Measurements from ENCODE around the gene TUG1.

TUG1 gene

GRCh38 chr22:30947816-30948454 lies 21.1 kb upstream of the TUG1 start:
- peak; percentile 45 for DNase-seq (ENCODE audit: low spot score)

DNA sequence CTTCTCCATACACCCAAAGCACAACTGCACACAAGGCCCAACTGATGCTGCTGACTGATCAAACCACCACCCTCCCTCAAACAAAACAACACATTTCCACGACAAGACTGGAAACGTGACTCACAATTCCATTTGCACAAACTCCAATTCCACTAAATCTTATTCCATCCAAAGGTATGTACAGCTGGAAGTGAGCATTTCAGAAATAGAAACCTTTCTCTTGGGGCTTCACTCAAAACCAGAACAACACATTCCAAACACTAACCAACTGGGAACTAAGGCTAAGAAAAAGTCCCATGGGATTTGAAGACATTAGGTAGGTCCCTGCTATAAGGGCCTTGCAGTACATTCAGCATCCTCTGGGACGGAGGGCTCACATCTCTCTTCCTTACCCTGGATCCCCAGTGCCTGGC lies 20.1 kb upstream of the TUG1 start:
- DNase-seq (ENCODE audit: low spot score): peak; percentile 59

- DNase-seq (ENCODE audit: low spot score): no peak
Observed at GRCh38 chr22:30949934-30950660, 19.0 kb upstream of the TUG1 start.

GRCh38 chr22:30953206-30953605 lies 15.9 kb upstream of the TUG1 start:
- no peak for DNase-seq (ENCODE audit: low spot score)

- DNase-seq (ENCODE audit: low spot score): no peak
Observed at GRCh38 chr22:30955153-30955552, 13.9 kb upstream of the TUG1 start.

DNA sequence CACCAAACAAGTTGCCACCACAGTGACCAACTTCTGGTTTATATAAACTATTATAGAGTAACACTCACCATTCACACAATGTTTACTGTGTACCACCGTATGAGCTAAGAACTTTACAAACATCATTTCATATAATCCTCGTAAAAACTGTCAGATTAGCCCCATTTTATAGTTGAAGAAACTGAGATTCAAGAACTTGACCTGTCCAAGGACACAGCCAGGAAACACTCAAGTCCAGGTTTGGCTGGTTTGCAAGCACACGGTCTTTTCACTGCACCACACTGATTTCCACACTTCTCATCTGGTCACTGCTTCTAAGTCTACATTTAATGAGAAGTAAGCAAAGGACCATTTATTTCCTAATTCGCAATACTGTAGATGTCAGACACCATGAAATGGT lies 4.2 kb upstream of the TUG1 start:
- DNase-seq (ENCODE audit: low spot score): no peak

GRCh38 chr22:30968015-30968923 lies 796 bp upstream of the TUG1 start, which contains the start of gene MORC2:
MORC2 (minus strand) TSS chr22:30968774; CDS start chr22:30967889, 885 bp downstream.
- DNase-seq (ENCODE audit: low spot score): no peak

DNA sequence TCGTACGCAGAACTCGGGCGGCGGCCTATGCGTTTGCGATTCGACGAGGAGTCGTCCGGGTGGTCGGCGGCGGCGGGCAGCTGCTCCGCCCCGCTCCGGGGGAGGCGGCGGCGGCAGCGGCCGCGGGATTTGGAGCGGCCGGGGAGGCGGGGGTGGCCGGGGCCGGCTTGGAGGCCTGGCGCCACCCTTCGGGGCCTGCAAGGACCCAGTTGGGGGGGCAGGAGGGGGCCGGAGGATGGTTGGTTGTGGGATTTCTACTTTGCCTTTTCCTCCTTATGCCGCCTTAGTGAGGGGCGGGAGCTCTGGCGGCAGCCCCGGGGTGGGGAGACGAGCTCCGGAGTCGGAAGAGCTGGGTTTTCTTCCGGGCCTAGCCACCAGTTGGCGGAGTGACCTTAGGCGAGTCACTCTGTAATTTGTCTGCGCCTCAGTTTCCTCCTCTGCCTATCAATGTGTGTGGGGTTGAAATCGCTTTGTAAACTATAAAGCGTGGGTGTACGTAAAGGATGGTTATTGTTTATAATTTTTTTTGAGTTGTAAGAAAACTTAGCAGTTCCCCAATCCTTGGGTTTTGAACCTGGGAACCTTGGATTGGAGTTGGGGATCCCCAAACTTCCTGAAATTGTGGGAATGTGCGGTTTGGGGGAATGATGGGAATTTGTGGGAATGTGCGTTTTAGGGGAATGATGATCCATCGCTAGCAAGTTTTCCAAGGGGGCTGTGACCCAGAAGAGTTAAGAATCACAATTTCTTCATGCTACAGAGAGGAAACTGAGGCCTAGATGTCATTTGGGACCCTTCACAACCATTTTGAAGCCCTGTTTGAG lies 679 bp downstream of the TUG1 start:
- peak; percentile 49 for DNase-seq (ENCODE audit: low spot score)

DNA sequence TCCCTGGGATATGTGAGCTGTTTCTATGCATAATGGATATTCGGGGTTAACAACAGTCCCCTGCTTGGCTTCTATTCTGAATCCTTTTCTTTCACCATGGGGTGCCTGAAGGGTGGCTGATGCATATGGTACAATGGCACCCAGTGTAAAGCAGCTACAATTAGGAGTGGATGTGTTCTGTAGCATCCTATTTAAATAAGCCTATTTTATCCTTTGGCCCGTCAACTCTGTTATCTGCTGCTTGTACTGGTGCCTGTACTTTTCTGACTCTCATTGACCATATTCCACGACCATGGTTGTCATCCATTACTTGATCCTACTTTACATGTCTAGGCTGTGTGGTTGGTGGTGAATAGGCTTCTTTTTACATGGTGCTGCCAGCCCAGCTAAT lies 1.3 kb downstream of the TUG1 start:
- no peak for DNase-seq (ENCODE audit: low spot score)

DNA sequence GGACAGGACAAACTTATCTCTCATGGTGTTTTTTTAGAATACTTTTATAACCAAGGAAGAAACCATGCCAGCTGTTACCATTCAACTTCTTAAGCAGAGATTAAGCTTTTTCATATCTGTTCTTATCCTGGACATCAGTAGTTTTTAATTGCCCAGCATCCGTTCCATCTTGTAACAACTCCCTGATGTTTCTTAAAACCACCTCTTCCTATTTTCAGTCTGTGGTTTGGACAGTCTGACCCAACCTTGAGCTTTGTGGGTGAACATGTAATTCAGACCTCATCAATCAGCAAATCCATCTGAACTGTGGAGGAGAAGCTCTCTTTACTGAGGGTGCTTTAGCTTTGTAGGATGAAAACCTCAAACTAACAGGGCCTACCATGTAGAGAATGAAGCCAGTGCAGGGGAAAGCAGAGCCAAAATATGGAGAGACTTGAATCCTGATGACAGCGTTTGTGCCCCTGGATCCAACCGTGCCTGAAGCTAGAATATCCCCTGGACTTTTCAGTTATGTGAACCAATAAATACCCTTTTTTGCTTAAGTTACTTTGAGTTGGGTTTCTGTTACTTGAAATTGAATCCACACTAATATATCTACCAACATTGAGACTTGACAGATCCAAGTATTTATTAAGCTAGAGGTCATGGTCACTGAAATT lies 9.4 kb downstream of the TUG1 start:
- no peak for DNase-seq (ENCODE audit: low spot score)

GRCh38 chr22:30979932-30980331 lies 10.9 kb downstream of the TUG1 start:
- no peak for DNase-seq (ENCODE audit: low spot score)

DNA sequence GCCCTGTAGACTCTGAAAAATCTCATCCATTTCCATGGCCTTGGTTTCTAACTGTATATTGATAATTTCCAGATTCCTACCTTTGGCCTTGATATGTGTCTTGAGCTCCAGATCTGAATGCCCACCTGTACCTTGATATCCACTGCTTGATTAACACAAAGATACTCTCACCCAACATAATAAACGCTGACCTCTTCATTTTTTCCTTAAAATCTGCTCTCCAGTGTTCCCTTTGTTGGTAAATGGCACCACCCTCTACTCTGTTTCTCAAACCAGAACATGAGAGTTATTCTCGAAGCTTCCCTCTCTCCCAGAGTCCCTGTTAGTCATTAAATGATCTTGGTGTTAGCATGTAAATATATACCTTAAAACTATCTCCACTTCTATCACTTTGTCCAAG lies 13.4 kb downstream of the TUG1 start:
- DNase-seq (ENCODE audit: low spot score): no peak

- DNase-seq (ENCODE audit: low spot score): no peak
Observed at GRCh38 chr22:30984317-30984716, 15.3 kb downstream of the TUG1 start.

DNA sequence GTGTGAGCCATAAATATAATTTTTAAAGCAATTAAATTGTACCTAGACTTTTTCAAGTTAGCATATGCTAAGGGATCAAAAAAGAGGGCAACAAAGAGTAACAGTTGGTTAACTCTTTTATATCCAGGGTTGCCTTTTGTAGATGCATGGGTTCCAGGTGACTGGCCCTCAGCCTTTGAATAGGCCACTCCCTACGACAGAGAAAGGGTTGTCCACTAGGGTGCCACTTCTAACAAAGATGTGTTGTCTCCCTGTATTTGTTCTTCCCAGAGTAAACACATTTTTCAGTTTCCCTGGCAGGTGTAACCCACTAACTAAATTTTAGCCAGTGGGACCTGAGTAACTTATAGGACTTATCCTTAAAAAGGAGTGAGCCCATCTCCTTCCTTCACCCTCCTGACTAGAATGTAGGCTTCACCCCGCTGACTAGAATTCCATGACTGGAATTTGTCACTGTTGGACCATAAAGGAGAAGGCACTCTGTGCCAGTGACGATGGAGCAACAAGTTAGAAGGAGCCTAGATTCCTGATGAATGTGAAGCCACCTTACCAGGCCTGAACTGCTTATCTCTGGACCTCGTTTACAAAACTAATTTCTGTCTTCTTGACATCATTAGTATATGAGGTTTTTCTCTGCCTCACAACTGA lies 16.6 kb downstream of the TUG1 start:
- DNase-seq (ENCODE audit: low spot score): no peak

- no peak for DNase-seq (ENCODE audit: low spot score)
Observed at GRCh38 chr22:30989474-30989873, 20.4 kb downstream of the TUG1 start.

DNA sequence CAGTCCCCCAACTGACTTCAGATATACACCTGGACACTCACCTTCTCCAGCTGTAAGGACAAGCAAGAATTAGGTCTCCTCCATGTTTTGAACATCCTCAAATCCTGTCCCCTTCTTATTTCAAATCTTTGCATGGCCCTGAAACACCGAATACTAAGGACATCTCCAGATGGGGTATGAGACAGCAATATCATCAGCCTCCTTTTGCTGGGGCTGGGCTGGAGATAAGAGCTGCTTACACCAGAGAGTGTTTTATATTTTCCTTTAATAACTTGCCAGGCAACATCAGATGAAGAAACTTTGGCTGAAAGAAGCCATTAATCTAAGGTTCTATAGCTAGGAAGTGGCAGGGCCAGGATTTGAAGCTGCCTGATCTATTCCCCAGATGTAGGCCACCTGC lies 21.6 kb downstream of the TUG1 start:
- DNase-seq (ENCODE audit: low spot score): no peak

- DNase-seq (ENCODE audit: low spot score): no peak
Observed at GRCh38 chr22:30992565-30992964, 23.5 kb downstream of the TUG1 start.

DNA sequence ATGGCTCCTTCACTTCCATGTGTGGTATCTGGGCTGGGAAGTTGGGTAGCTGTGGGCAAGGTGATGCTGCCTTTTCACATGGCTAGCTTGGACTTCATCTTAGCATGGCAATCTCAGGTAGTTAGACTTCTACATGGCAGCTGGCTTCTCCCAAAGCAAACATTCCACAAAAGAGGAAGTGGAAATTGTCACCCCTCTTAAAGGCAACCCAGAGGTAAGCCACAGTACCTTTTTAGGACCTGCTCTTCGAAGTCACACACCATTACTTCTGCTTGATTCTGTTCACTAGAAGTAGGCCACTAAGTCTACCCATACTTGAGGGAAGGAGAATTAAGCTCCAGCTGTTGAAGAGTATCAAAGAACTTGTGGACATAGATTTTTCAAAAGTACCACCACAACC lies 25.9 kb downstream of the TUG1 start:
- DNase-seq (ENCODE audit: low spot score): no peak

DNA sequence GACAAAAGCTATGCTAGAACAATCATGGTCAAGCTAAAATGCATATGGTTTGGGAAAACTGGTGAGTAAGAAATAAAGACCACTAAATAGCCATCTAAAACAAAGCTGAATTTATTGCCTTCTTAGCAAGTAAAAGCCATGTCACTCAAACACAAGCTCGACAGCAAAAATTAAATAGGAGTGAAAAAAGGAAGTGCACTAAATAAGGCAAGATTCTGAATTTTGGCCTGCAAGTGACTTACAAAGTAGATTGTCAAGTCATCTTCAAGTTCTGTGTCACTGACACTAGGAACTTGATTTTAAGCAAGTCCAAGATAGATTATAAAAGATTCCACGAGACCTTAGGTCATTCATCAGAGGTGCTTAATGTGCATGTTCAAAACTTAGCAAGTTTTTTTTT lies 27.4 kb downstream of the TUG1 start:
- DNase-seq (ENCODE audit: low spot score): no peak

DNA sequence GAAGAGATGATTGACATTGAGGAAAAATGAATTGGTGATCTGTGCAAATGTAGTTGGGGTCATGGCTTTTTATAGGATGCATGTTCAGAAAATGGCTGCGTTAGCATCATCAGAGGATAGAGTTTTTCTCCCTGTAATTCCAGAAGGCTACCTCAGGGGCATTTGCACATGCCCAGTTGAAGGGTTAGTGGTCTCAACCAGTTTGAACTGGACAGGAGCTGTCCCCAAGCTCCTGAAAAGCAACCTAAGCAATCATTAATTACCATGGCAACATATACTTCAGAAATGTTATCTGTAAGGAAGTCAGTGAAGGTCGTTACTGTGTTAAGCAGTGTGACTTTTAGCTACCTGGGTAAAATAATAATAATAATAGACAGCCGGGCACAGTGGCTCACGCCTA lies 29.3 kb downstream of the TUG1 start:
- DNase-seq (ENCODE audit: low spot score): no peak

Data from hepatic stellate cell (primary cell).